GM12878 (cell line): ENCODE measurements around the gene MCOLN3. TPM values are rescaled to one million over a fixed set of nuclear protein-coding genes. Genes with fewer than 3 reads are reported as not detected.

Experiments used
- BCLAF1 ChIP-seq: fragments of 450-650 bp; IDR thresholded peaks from 2 replicates; pipeline ENCODE4 v1.6.1; 2017; ENCODE audit warnings: antibody characterized with exemption, mild to moderate bottlenecking, moderate library complexity
- BRCA1 ChIP-seq: IDR thresholded peaks from 2 replicates; pipeline ENCODE4 v1.6.1; 2011; ENCODE audit warnings: low read depth, low read length, improper control_type of control experiment
- CBFB ChIP-seq: IDR thresholded peaks from 2 replicates; pipeline ENCODE4 v1.6.1; 2016; ENCODE audit warnings: antibody characterized with exemption, low read depth
- EED ChIP-seq: sonication (generic); IDR thresholded peaks from 2 replicates; pipeline ENCODE4 v1.6.1; 2016; ENCODE audit warnings: antibody characterized with exemption, low read depth
- EGR1 ChIP-seq, 2 experiments: IDR thresholded peaks; 1 replicate in 1 of 2; 2 replicates in 1 of 2; pipeline ENCODE4 v1.6.1; 2011 to 2012; ENCODE audit warnings: low read depth in 2 of 2, low read length in 2 of 2, borderline replicate concordance in 1 of 2, mild to moderate bottlenecking in 1 of 2, moderate library complexity in 1 of 2
- ESRRA ChIP-seq: IDR thresholded peaks from 2 replicates; pipeline ENCODE4 v1.6.1; 2012; ENCODE audit warnings: mild to moderate bottlenecking, low read length, improper control_type of control experiment
- FOXK2 ChIP-seq: fragments of 450-650 bp; IDR thresholded peaks from 2 replicates; pipeline ENCODE4 v1.6.1; 2017; ENCODE audit warnings: mild to moderate bottlenecking, moderate library complexity
- MTA2 ChIP-seq: fragments of 450-650 bp; IDR thresholded peaks from 2 replicates; pipeline ENCODE4 v1.6.1; 2016; ENCODE audit warnings: low read depth, mild to moderate bottlenecking, moderate library complexity
- NBN ChIP-seq: fragments of 450-650 bp; IDR thresholded peaks from 2 replicates; pipeline ENCODE4 v1.6.1; 2016
- NFYA ChIP-seq: IDR thresholded peaks from 2 replicates; pipeline ENCODE4 v1.6.1; 2011; ENCODE audit warnings: low read depth, mild to moderate bottlenecking, low read length, improper control_type of control experiment, borderline replicate concordance
- NR2C2 ChIP-seq: IDR thresholded peaks from 2 replicates; pipeline ENCODE4 v1.6.1; 2011; ENCODE audit warnings: borderline replicate concordance, low read depth; ENCODE audit not compliant: control insufficient read depth, insufficient read length
- NR2F1 ChIP-seq: fragments of 450-650 bp; conservative IDR thresholded peaks from 2 replicates; pipeline ENCODE4 v1.6.1; 2017; ENCODE audit warnings: mild to moderate bottlenecking
- PBX3 ChIP-seq: IDR thresholded peaks from 2 replicates; pipeline ENCODE4 v1.6.1; 2011; ENCODE audit warnings: mild to moderate bottlenecking, low read depth, low read length, moderate library complexity; ENCODE audit not compliant: insufficient replicate concordance
- REST ChIP-seq: IDR thresholded peaks from 2 replicates; pipeline ENCODE4 v1.6.1; 2012; ENCODE audit warnings: mild to moderate bottlenecking, low read depth, low read length
- RFX5 ChIP-seq: IDR thresholded peaks from 2 replicates; pipeline ENCODE4 v1.6.1; 2011; ENCODE audit warnings: low read depth, low read length, improper control_type of control experiment
- RUNX3 ChIP-seq: IDR thresholded peaks from 2 replicates; pipeline ENCODE4 v1.6.1; 2012; ENCODE audit warnings: low read length, inconsistent platforms
- TAF1 ChIP-seq: IDR thresholded peaks from 2 replicates; pipeline ENCODE4 v1.6.1; 2011; ENCODE audit warnings: mild to moderate bottlenecking, low read depth, low read length, borderline replicate concordance
- TCF7 ChIP-seq: IDR thresholded peaks from 2 replicates; pipeline ENCODE4 v1.6.1; 2014; ENCODE audit warnings: antibody characterized with exemption, borderline replicate concordance
- YBX1 ChIP-seq: fragments of 450-650 bp; IDR thresholded peaks from 2 replicates; pipeline ENCODE4 v1.6.1; 2016; ENCODE audit warnings: antibody characterized with exemption
- YY1 ChIP-seq: IDR thresholded peaks from 2 replicates; pipeline ENCODE4 v1.6.1; 2011; ENCODE audit warnings: low read depth, mild to moderate bottlenecking, low read length
- ZBTB33 ChIP-seq: fragments of 450-650 bp; IDR thresholded peaks from 2 replicates; pipeline ENCODE4 v1.6.1; 2017; ENCODE audit warnings: mild to moderate bottlenecking
- ZNF274 ChIP-seq: IDR thresholded peaks from one replicate; pipeline ENCODE4 v1.8.0; 2011; ENCODE audit not compliant: insufficient read length, insufficient read depth
- polyA plus RNA-seq, 11 experiments: library from polyadenylated mRNA; depleted of rRNA in 4 of 11; unstranded in 6 of 11; stranded (reverse) in 5 of 11; fragments of >200 nt; fragmentation: Nextera tagmentation in 4 of 11; fragmentation: Illumina TruSeq in 1 of 11; extraction: Ambion mirVana in 4 of 11; extraction: Trizol in 1 of 11; gene quantifications; 1 replicate in 1 of 11; 2 replicates in 10 of 11; pipeline versions ENCODE4 v1.2.1 to v1.2.3, GENCODE V29; 2011 to 2016; ENCODE audit warnings: inconsistent platforms in 2 of 11, missing spikeins in 2 of 11, low read depth in 1 of 11
- total RNA-seq, 4 experiments: library from RNA; depleted of rRNA in 3 of 4; stranded (reverse); fragments of >200 nt in 3 of 4; fragmentation: Illumina TruSeq in 1 of 4; extraction: Trizol in 1 of 4; gene quantifications; 2 replicates each; pipeline versions ENCODE4 v1.2.1 to v1.2.3, GENCODE V29; 2013 to 2021

The MCOLN3 gene
- total and polyA plus RNA-seq, 10 of the 15 experiments (the other 5 are each of a cell fraction or from before 2014, with no cell fraction given), result 0.48 to 7.4 (median 3.8) TPM

GRCh38 chr1:84988588-84988987 is 59.7 kb downstream of the MCOLN3 start (continued):
- TF ChIP-seq BCLAF1, result no peak
- TF ChIP-seq ZBTB33, result no peak
- TF ChIP-seq NBN, result peak; percentile 89
- no peak for TF ChIP-seq ZNF274
- TF ChIP-seq MTA2, result peak; percentile 64; the same call in 1 of the 2 replicates
- TF ChIP-seq YBX1, result no peak
- TF ChIP-seq NR2F1, result no peak
- TF ChIP-seq NFYA, result no peak
- TF ChIP-seq EGR1 (IDR thresholded peaks at IDR 0.05; ENCODE audit: borderline replicate concordance in 1 of 2, low read depth in 2 of 2, low read length in 2 of 2), result peak in 1 of 2 experiments; percentile 77; a peak in 2 of 3 replicates
- TF ChIP-seq ESRRA, result no peak
- TF ChIP-seq RFX5, result no peak
- TF ChIP-seq TCF7, result no peak
- no peak for TF ChIP-seq REST
- 0 out of 2 replicates have a peak, but pooled peaks have one; percentile 23 for TF ChIP-seq TAF1
- no peak for TF ChIP-seq NR2C2
- no peak for TF ChIP-seq PBX3
- no peak for TF ChIP-seq BRCA1
- TF ChIP-seq FOXK2, result no peak
- peak; percentile 77 for TF ChIP-seq RUNX3
- no peak for TF ChIP-seq CBFB
- TF ChIP-seq YY1, result 0 out of 2 replicates have a peak, but pooled peaks have one; percentile 18
- peak; percentile 88 for TF ChIP-seq EED
